OCI-LY3 (cell line): Measurements from ENCODE around the gene TEX29.

Experiments used
- H2AFZ ChIP-seq: fragments of 200-600, 300-600 bp; shearing (Covaris generic); 2 replicates; pipeline ENCODE4 v1.6.0; 2014; ENCODE audit warnings: antibody characterized with exemption, low read depth, low read length
- H3K27ac ChIP-seq: fragments of 200-600, 300-600 bp; sonication (generic); 2 replicates; pipeline ENCODE4 v1.5.1; 2014; ENCODE audit warnings: mild to moderate bottlenecking, low read length, moderate library complexity, mixed read lengths
- H3K27me3 ChIP-seq: fragments of 200-600, 300-600 bp; sonication (generic); 2 replicates; pipeline ENCODE4 v1.6.1; 2014; ENCODE audit warnings: low read depth, low read length, mixed read lengths
- H3K36me3 ChIP-seq: fragments of 200-600, 300-600 bp; sonication (generic); replicated peaks from 2 replicates; pipeline ENCODE3; 2014; ENCODE audit warnings: low read depth, low read length, mixed read lengths
- H3K4me1 ChIP-seq: fragments of 300-600, 200-600 bp; sonication (generic); 2 replicates; pipeline ENCODE4 v1.6.1; 2014; ENCODE audit warnings: low read length, mixed read lengths
- H3K4me2 ChIP-seq: fragments of 200-600, 300-600 bp; sonication (generic); 2 replicates; pipeline ENCODE4 v1.6.1; 2014; ENCODE audit warnings: low read length, mixed read lengths
- H3K4me3 ChIP-seq: fragments of 300-600, 200-600 bp; sonication (generic); 2 replicates; pipeline ENCODE4 v1.5.1; 2014; ENCODE audit warnings: antibody characterized with exemption, mild to moderate bottlenecking, low read length, moderate library complexity
- H3K79me2 ChIP-seq: fragments of 300-600, 200-600 bp; shearing (Covaris generic); 2 replicates; pipeline ENCODE4 v1.6.1; 2014; ENCODE audit warnings: mild to moderate bottlenecking, low read length, mixed read lengths
- H3K9ac ChIP-seq: fragments of 300-600, 200-600 bp; shearing (Covaris generic); 2 replicates; pipeline ENCODE4 v1.6.0; 2014; ENCODE audit warnings: mild to moderate bottlenecking, low read length, moderate library complexity
- H3K9me3 ChIP-seq: fragments of 200-600, 300-600 bp; shearing (Covaris generic); 2 replicates; pipeline ENCODE4 v1.6.1; 2014; ENCODE audit warnings: low read length, mixed read lengths; ENCODE audit not compliant: insufficient read depth
- H4K20me1 ChIP-seq: fragments of 200-600, 300-600 bp; sonication (generic); 2 replicates; pipeline ENCODE4 v1.6.1; 2016; ENCODE audit warnings: low read length, mixed read lengths; ENCODE audit not compliant: insufficient read depth
- EZH2phosphoT487 ChIP-seq: fragments of 200-600 bp; shearing (Covaris generic); IDR thresholded peaks from 2 replicates; pipeline ENCODE4 v1.6.1; 2018; ENCODE audit warnings: antibody characterized with exemption, mixed run types, low read depth
- TF ChIP-seq, protein P1 (sequence below): fragments of 200-600, 300-600 bp; sonication (generic); IDR thresholded peaks from 2 replicates; pipeline ENCODE4 v1.5.1; 2014; ENCODE audit warnings: antibody characterized with exemption, low read length, low read depth

Gene TEX29

DNA sequence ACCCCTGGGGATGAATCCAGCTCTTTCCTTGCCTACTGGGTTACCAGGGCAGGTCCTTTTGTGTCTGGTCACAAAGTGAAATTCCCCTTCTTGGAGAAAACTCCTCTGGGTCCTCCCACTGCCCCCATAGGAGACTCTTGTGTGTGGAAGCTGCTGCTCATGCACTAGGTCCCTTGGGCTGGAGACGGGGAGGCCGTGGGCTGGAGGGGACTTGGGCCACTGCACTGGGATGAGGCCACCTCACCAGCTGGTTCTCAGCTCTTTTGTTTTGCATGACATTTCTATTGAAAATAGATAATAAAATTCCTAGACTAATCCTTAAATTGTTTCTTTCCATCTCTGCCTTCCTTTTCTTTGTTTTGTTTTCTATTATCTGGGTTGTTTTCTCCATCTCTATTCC lies 62.4 kb downstream of the TEX29 start:
- Histone ChIP-seq H2AFZ (no peak overlapping the region), H3K36me3 (no peaks in the 10 kb centered on the region), H3K4me1 (peaks cover 5% of the 10 kb centered on the region; the same call in 1 of the 2 replicates), H3K27ac (no peak overlapping the region), H3K27me3 (peaks cover 24% of the 10 kb centered on the region), H3K9me3 (no peaks in the 10 kb centered on the region), H3K4me2 (no peak overlapping the region), H3K9ac (no peak overlapping the region), H3K79me2 (no peaks in the 10 kb centered on the region), H4K20me1 (no peaks in the 10 kb centered on the region), H3K4me3 (no peak overlapping the region)
- no peak for TF ChIP-seq EZH2phosphoT487
- TF ChIP-seq, protein P1, sequence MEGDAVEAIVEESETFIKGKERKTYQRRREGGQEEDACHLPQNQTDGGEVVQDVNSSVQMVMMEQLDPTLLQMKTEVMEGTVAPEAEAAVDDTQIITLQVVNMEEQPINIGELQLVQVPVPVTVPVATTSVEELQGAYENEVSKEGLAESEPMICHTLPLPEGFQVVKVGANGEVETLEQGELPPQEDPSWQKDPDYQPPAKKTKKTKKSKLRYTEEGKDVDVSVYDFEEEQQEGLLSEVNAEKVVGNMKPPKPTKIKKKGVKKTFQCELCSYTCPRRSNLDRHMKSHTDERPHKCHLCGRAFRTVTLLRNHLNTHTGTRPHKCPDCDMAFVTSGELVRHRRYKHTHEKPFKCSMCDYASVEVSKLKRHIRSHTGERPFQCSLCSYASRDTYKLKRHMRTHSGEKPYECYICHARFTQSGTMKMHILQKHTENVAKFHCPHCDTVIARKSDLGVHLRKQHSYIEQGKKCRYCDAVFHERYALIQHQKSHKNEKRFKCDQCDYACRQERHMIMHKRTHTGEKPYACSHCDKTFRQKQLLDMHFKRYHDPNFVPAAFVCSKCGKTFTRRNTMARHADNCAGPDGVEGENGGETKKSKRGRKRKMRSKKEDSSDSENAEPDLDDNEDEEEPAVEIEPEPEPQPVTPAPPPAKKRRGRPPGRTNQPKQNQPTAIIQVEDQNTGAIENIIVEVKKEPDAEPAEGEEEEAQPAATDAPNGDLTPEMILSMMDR: no peak

DNA sequence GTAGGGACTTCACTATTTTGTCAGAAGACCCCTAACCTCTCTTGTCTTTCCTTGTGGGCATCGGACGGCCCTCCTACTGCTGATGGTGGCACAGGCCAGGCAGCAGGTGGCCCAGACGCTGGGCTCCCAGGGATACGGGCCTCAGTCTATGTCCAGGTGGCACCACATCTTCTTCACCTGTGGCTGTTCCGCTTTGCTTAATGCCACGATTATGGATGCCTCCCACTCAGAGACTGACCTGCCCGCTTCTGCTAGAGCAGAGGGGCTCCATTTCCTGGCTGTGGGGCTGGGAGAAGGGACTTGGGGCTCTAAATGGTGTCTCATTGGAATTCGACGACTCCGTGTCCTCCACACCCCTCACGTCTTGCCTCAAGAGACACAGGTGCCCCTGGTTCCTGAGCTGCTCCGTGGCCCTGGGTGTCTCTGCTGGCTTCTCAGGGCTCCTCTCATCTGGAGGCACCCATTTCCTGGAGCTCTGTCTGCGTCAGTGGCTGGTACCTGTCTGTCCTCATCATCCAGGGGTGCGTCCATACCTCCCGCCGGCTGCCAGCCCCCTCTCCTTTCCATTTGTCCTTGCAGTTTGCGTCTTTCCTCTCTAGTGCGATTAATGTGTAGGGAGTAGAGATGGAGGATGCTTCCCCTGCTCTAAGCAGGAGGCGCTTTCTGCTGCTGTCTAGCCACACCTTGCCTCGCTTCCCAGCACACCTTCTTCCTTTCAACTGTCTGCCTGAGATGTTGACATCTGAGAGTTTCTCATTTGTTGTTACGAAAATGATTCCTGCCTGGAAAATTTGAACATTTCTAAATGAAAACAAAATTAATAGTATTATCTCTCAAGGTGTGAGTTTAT lies 63.4 kb downstream of the TEX29 start:
- Histone ChIP-seq H2AFZ (no peak overlapping the region), H3K4me3 (no peak overlapping the region), H3K27ac (no peak overlapping the region), H3K79me2 (no peaks in the 10 kb centered on the region), H3K9ac (no peak overlapping the region), H3K27me3 (peaks cover 24% of the 10 kb centered on the region), H3K4me2 (no peak overlapping the region), H3K9me3 (no peaks in the 10 kb centered on the region), H3K4me1 (peaks cover 5% of the 10 kb centered on the region; the same call in 1 of the 2 replicates), H3K36me3 (no peaks in the 10 kb centered on the region), H4K20me1 (no peaks in the 10 kb centered on the region)
- TF ChIP-seq, protein P1: no peak
- TF ChIP-seq EZH2phosphoT487: no peak

DNA sequence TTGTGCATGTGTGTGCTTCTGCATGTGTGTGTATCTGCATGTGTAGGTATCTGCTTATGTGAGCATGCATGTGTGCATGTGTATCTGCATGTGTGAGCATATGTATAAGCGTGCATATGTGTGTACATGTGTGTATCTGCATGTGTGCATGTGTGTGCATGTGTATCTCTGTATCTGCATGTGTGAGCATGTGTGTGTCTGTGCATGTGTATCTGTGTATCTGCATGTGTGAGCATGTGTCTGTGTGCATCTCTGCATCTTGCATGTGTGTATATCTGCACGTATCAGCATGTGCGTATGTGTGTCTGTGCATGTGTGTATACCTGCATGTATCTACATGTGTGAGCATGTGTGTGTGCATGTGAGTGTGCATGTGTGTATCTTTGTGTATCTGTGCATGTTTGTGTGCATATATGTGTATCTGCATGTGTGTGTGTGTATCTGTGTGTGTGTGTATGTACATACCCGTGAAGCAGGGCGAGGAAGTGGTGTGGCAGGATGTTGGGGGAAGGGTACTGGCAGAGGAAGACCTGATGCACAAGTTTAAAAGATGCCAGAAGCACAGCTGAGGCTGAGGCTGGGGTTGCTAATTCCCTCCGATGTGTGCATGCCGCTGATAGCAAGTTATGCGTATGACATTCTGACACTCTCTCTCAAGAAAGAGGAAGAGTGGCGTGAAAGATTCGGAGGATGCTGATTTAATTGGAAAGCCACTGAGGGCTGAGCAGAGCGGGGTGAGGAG lies 64.2 kb downstream of the TEX29 start:
- Histone ChIP-seq H3K79me2 (no peaks in the 10 kb centered on the region), H4K20me1 (no peaks in the 10 kb centered on the region), H3K4me2 (no peak overlapping the region), H3K27ac (no peak overlapping the region), H2AFZ (no peak overlapping the region), H3K36me3 (no peaks in the 10 kb centered on the region), H3K9me3 (no peaks in the 10 kb centered on the region), H3K27me3 (peaks cover 16% of the 10 kb centered on the region), H3K9ac (no peak overlapping the region), H3K4me3 (no peak overlapping the region), H3K4me1 (peaks cover 5% of the 10 kb centered on the region; the same call in 1 of the 2 replicates)
- TF ChIP-seq EZH2phosphoT487: no peak
- TF ChIP-seq, protein P1: no peak
